Loucy (cell line): ENCODE data around the gene KATNBL1.
A peak's percentile ranks its signal among the peaks of the same experiment; 100 is the strongest.

Experiments used
- H2AFZ ChIP-seq: fragments of 200-600 bp; sonication (generic); 2 replicates; pipeline ENCODE4 v1.6.0; 2016; ENCODE audit warnings: antibody characterized with exemption, mild to moderate bottlenecking, low read length, moderate library complexity
- H3F3A ChIP-seq: fragments of 200-600 bp; 2 replicates; pipeline ENCODE4 v1.6.0; 2016; ENCODE audit warnings: antibody characterized with exemption, low read depth, mild to moderate bottlenecking
- H3K27me3 ChIP-seq: fragments of 200-600 bp; sonication (generic); 2 replicates; pipeline ENCODE4 v1.6.1; 2014; ENCODE audit warnings: low read length, mild to moderate bottlenecking; ENCODE audit not compliant: insufficient read depth, poor library complexity, severe bottlenecking
- H3K36me3 ChIP-seq: fragments of 200-600 bp; sonication (generic); 2 replicates; pipeline ENCODE4 v1.6.1; 2016; ENCODE audit warnings: low read length; ENCODE audit not compliant: insufficient read depth
- H3K4me1 ChIP-seq: fragments of 200-600 bp; sonication (generic); 2 replicates; pipeline ENCODE4 v1.5.1; 2014; ENCODE audit warnings: low read length, mild to moderate bottlenecking; ENCODE audit not compliant: insufficient read depth, poor library complexity, severe bottlenecking
- H3K4me2 ChIP-seq: fragments of 200-600 bp; sonication (generic); 2 replicates; pipeline ENCODE4 v1.6.0; 2014; ENCODE audit warnings: antibody characterized with exemption, low read length, low read depth, mild to moderate bottlenecking; ENCODE audit not compliant: poor library complexity, severe bottlenecking
- H3K4me3 ChIP-seq: fragments of 200-600 bp; sonication (generic); 2 replicates; pipeline ENCODE4 v1.5.1; 2014; ENCODE audit warnings: low read length, mild to moderate bottlenecking, mixed read lengths; ENCODE audit not compliant: poor library complexity, severe bottlenecking
- H3K79me2 ChIP-seq: fragments of 200-600 bp; sonication (generic); 2 replicates; pipeline ENCODE4 v1.6.1; 2014; ENCODE audit warnings: low read length; ENCODE audit not compliant: insufficient read depth
- H3K9ac ChIP-seq: fragments of 200-600 bp; sonication (generic); 2 replicates; pipeline ENCODE4 v1.6.0; 2014; ENCODE audit warnings: mild to moderate bottlenecking, low read depth, low read length, moderate library complexity; ENCODE audit not compliant: poor library complexity, severe bottlenecking
- H3K9me2 ChIP-seq: fragments of 200-600 bp; sonication (generic); replicated peaks from 2 replicates; pipeline ENCODE4 v1.6.1; 2016; ENCODE audit warnings: low read depth, low read length, mixed read lengths
- H3K9me3 ChIP-seq: fragments of 200-600 bp; sonication (generic); 2 replicates; pipeline ENCODE4 v1.6.1; 2014; ENCODE audit warnings: mild to moderate bottlenecking, antibody characterized with exemption, low read length, low read depth; ENCODE audit not compliant: insufficient read depth
- H4K20me1 ChIP-seq: fragments of 200-600 bp; sonication (generic); 2 replicates; pipeline ENCODE4 v1.6.0; 2014; ENCODE audit warnings: antibody characterized with exemption, low read length, mild to moderate bottlenecking; ENCODE audit not compliant: insufficient read depth, poor library complexity, severe bottlenecking
- CTCF ChIP-seq: fragments of 200-600 bp; sonication (generic); conservative IDR thresholded peaks from 2 replicates; pipeline ENCODE4 v1.5.1; 2014; ENCODE audit warnings: mild to moderate bottlenecking, antibody characterized with exemption, low read length
- EZH2phosphoT487 ChIP-seq: fragments of 200-600 bp; IDR thresholded peaks from 2 replicates; pipeline ENCODE4 v1.6.1; 2018; ENCODE audit warnings: antibody characterized with exemption, mild to moderate bottlenecking, moderate library complexity, borderline replicate concordance

Gene KATNBL1

GRCh38 chr15:34107315-34107714 lies 102.6 kb downstream of the KATNBL1 start:
- no peak for TF ChIP-seq EZH2phosphoT487
- TF ChIP-seq CTCF, result no peak
- Histone ChIP-seq H4K20me1 (no peaks in the 10 kb centered on the region), H3K27me3 (no peaks in the 10 kb centered on the region), H3K4me1 (peaks cover 11% of the 10 kb centered on the region), H3K9ac (no peak overlapping the region), H3K9me2 (no peaks in the 10 kb centered on the region), H3F3A (no peaks in the 10 kb centered on the region), H3K36me3 (no peaks in the 10 kb centered on the region), H2AFZ (no peak overlapping the region), H3K4me2 (no peak overlapping the region), H3K9me3 (no peaks in the 10 kb centered on the region), H3K4me3 (no peak overlapping the region), H3K79me2 (peaks cover 11% of the 10 kb centered on the region)

GRCh38 chr15:34106423-34106822 lies 103.5 kb downstream of the KATNBL1 start:
- H3K4me1 ChIP-seq, result peaks cover 14% of the 10 kb centered on the region
- peaks cover 17% of the 10 kb centered on the region for H3K79me2 ChIP-seq
- H3K9me2 ChIP-seq, result no peaks in the 10 kb centered on the region

GRCh38 chr15:34102175-34102925 lies 107.5 kb downstream of the KATNBL1 start:
- peaks cover 36% of the 10 kb centered on the region for H3K4me1 ChIP-seq
- H3K9ac ChIP-seq, result peak overlapping the region; percentile 77
- no peaks in the 10 kb centered on the region for H3F3A ChIP-seq
- no peaks in the 10 kb centered on the region for H3K27me3 ChIP-seq
- H4K20me1 ChIP-seq, result peaks cover 3% of the 10 kb centered on the region
- H3K79me2 ChIP-seq, result peaks cover 48% of the 10 kb centered on the region
- H3K36me3 ChIP-seq, result no peaks in the 10 kb centered on the region
- H3K9me2 ChIP-seq, result no peaks in the 10 kb centered on the region
- peak overlapping the region; percentile 89 for H3K4me3 ChIP-seq
- TF ChIP-seq EZH2phosphoT487, result no peak
- no peak for TF ChIP-seq CTCF
- peak overlapping the region; percentile 94 for H3K4me2 ChIP-seq
- H3K9me3 ChIP-seq, result no peaks in the 10 kb centered on the region
- H2AFZ ChIP-seq, result peak overlapping the region; percentile 91

More at GRCh38 chr15:34106423-34106822, 103.5 kb downstream of the KATNBL1 start:
- H2AFZ ChIP-seq, result no peak overlapping the region
- H3K4me3 ChIP-seq, result no peak overlapping the region
- no peaks in the 10 kb centered on the region for H3F3A ChIP-seq
- no peak overlapping the region for H3K4me2 ChIP-seq
- H3K36me3 ChIP-seq, result no peaks in the 10 kb centered on the region
- H3K9ac ChIP-seq, result no peak overlapping the region
- no peaks in the 10 kb centered on the region for H3K27me3 ChIP-seq
- TF ChIP-seq EZH2phosphoT487 (no peak), CTCF (no peak)
- no peaks in the 10 kb centered on the region for H3K9me3 ChIP-seq
- no peaks in the 10 kb centered on the region for H4K20me1 ChIP-seq
